Measurements from ENCODE around the gene KLK5.

Gene KLK5

GRCh38 chr19:50968716-50969412, 16.0 kb upstream of the KLK5 start:
- no peak for DNase-seq (ENCODE audit: low read depth, low spot score)

GRCh38 chr19:50967929-50968715, 15.3 kb upstream of the KLK5 start:
- no peak for DNase-seq (ENCODE audit: low read depth, low spot score)

GRCh38 chr19:50964266-50964665, 11.4 kb upstream of the KLK5 start:
- DNase-seq (ENCODE audit: low read depth, low spot score), result no peak

GRCh38 chr19:50963381-50963780, 10.5 kb upstream of the KLK5 start:
- DNase-seq (ENCODE audit: low read depth, low spot score), result no peak

- DNase-seq (ENCODE audit: low read depth, low spot score), result no peak
Observed at GRCh38 chr19:50962245-50962644, 9.4 kb upstream of the KLK5 start.

- no peak for DNase-seq (ENCODE audit: low read depth, low spot score)
Observed at GRCh38 chr19:50959731-50960500, 7.1 kb upstream of the KLK5 start.

GRCh38 chr19:50957587-50957986, 4.7 kb upstream of the KLK5 start:
- DNase-seq (ENCODE audit: low read depth, low spot score), result no peak

- DNase-seq (ENCODE audit: low read depth, low spot score), result no peak
Observed at GRCh38 chr19:50949861-50950260, 3.0 kb downstream of the KLK5 start.

- no peak for DNase-seq (ENCODE audit: low read depth, low spot score)
Observed at GRCh38 chr19:50947123-50947522, 5.7 kb downstream of the KLK5 start.

GRCh38 chr19:50944795-50945194, 8.0 kb downstream of the KLK5 start:
- no peak for DNase-seq (ENCODE audit: low read depth, low spot score)

- DNase-seq (ENCODE audit: low read depth, low spot score), result no peak
Observed at GRCh38 chr19:50943074-50943828, 9.6 kb downstream of the KLK5 start.

- no peak for DNase-seq (ENCODE audit: low read depth, low spot score)
Observed at GRCh38 chr19:50939596-50939995, 13.2 kb downstream of the KLK5 start.

GRCh38 chr19:50933640-50934039, 19.2 kb downstream of the KLK5 start:
- no peak for DNase-seq (ENCODE audit: low read depth, low spot score)

- no peak for DNase-seq (ENCODE audit: low read depth, low spot score)
Observed at GRCh38 chr19:50932690-50933083, 20.2 kb downstream of the KLK5 start.

GRCh38 chr19:50932018-50932689, 20.7 kb downstream of the KLK5 start:
- no peak for DNase-seq (ENCODE audit: low read depth, low spot score)

- no peak for DNase-seq (ENCODE audit: low read depth, low spot score)
Observed at GRCh38 chr19:50931023-50931422, 21.8 kb downstream of the KLK5 start.

- no peak for DNase-seq (ENCODE audit: low read depth, low spot score)
Observed at GRCh38 chr19:50928831-50929230, 24.0 kb downstream of the KLK5 start.

GRCh38 chr19:50926144-50926543, 26.7 kb downstream of the KLK5 start:
- no peak for DNase-seq (ENCODE audit: low read depth, low spot score)

- DNase-seq (ENCODE audit: low read depth, low spot score), result no peak
Observed at GRCh38 chr19:50925734-50926133, 27.1 kb downstream of the KLK5 start.

GRCh38 chr19:50924586-50924985, 28.3 kb downstream of the KLK5 start:
- no peak for DNase-seq (ENCODE audit: low read depth, low spot score)

- no peak for DNase-seq (ENCODE audit: low read depth, low spot score)
Observed at GRCh38 chr19:50922317-50922853, 30.5 kb downstream of the KLK5 start.

Data from brain pericyte (primary cell).